NB4 (cell line): ENCODE results near the gene PSMB8.
"Not testable (repeated sequence)": the region's sequence is repeated elsewhere in the genome, so short reads cannot be mapped to it uniquely, and the experiment has no call there.

ENCODE experiments used
- DNase-seq: peaks from one replicate; pipeline ENCODE4 v3.0.0; 2010; ENCODE audit warnings: low read depth
- H3K4me3 ChIP-seq: one replicate; pipeline ENCODE4 v1.5.1; 2011; ENCODE audit warnings: mild to moderate bottlenecking, low read depth, low read length, moderate library complexity
- MYC ChIP-seq: IDR thresholded peaks from 2 replicates; pipeline ENCODE4 v1.6.1; 2011; ENCODE audit warnings: low read depth, low read length
- POLR2A ChIP-seq: IDR thresholded peaks from 2 replicates; pipeline ENCODE4 v1.6.1; 2011; ENCODE audit warnings: mild to moderate bottlenecking; ENCODE audit not compliant: insufficient read length; ENCODE audit errors: extremely low read depth
- TF ChIP-seq, protein P1 (sequence below): IDR thresholded peaks from one replicate; pipeline ENCODE4 v1.5.1; 2012; ENCODE audit warnings: low read depth, low read length
- TF ChIP-seq, protein P2 (sequence below): IDR thresholded peaks from 2 replicates; pipeline ENCODE4 v1.6.1; 2011; ENCODE audit warnings: low read depth, low read length

PSMB8 gene

DNA sequence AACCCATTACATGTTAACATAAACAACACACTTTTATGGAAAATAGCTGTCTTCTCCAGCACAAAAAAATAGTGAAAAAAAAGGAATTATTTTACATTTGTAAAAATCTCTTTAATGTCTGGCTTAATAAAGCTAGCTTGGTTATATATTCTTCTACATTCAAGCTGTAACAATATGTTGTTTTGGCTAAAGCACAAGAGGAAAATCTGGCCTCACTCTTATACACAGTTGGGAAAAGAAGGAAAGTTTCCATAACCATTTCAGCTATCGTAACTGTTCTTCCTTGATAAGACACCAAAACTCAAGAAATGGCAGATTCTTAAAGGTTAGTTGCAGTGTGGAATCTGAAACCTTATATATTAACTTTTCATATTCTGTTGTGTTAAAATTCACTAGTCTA lies 34.7 kb downstream of the PSMB8 start:
- H3K4me3 ChIP-seq: no peak overlapping the region
- no peak for DNase-seq
- no peak for TF ChIP-seq MYC
- TF ChIP-seq, protein P1, sequence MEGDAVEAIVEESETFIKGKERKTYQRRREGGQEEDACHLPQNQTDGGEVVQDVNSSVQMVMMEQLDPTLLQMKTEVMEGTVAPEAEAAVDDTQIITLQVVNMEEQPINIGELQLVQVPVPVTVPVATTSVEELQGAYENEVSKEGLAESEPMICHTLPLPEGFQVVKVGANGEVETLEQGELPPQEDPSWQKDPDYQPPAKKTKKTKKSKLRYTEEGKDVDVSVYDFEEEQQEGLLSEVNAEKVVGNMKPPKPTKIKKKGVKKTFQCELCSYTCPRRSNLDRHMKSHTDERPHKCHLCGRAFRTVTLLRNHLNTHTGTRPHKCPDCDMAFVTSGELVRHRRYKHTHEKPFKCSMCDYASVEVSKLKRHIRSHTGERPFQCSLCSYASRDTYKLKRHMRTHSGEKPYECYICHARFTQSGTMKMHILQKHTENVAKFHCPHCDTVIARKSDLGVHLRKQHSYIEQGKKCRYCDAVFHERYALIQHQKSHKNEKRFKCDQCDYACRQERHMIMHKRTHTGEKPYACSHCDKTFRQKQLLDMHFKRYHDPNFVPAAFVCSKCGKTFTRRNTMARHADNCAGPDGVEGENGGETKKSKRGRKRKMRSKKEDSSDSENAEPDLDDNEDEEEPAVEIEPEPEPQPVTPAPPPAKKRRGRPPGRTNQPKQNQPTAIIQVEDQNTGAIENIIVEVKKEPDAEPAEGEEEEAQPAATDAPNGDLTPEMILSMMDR: no peak
- no peak for TF ChIP-seq POLR2A
- TF ChIP-seq, protein P2, sequence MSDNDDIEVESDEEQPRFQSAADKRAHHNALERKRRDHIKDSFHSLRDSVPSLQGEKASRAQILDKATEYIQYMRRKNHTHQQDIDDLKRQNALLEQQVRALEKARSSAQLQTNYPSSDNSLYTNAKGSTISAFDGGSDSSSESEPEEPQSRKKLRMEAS: no peak

DNA sequence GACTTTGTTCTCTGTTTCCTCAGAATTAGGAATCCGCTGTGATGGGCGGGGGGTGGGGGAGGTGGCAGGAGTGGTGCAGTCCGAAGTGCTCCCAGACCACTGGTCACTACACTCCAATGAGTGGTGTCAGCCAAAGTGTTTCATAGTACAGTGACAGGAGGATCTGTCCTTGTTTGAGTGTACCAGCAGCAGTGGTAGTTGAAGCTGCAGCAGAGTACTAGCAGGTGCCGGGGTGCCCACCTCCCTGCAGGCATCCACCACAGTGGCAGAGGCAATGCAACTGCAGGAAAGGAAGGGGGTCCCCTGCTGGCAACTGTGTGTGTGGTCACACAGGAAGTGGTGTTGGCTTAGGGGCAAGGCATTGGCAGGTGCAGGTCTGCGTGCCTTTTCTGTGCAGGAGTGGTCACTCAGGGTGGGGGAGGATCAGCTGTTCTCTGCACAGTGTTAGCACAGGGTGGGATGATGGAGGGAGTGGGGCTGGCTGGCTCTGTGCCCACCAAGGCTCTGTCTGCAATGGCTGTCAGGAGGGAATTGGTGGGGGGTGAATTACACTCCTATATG lies 36.7 kb downstream of the PSMB8 start:
- DNase-seq: peak; percentile 32
- no peak for TF ChIP-seq POLR2A
- TF ChIP-seq, protein P1: peak; percentile 15
- no peak overlapping the region for H3K4me3 ChIP-seq

DNA sequence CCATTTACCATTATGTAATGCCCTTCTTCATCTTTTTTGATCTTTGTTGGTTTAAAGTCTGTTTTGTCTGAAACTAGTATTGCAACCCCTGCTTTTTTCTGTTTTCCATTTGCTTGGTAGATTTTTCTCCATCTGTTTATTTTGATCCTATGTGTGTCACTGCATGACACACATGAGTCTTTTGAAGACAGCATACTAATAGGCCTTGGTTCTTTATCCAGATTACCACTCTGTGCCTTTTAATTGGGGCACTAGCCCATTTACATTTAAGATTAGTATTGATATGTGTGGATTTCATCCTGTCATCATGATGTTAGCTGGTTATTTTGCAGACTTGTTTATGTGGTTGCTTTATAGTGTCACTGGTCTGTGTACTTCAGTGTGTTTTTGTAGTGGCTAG lies 38.4 kb downstream of the PSMB8 start:
- H3K4me3 ChIP-seq, DNase-seq: not testable (repeated sequence)

DNA sequence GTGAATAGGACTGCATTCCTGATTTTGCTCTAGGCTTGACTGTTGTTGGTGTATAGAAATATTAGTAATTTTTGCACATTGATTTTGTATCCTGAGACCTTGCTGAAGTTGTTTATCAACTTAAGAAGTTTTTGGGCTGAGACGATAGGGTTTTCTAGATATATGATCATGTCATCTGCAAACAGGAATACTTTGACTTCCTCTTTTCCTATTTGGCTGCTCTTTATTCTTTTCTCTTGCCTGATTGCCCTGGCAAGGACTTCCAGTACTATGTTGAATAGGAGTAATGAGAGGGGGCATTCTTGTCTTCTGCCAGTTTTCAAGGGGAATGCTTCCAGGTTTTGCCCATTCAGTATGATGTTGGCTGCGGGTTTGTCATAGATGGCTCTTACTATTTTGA lies 40.4 kb downstream of the PSMB8 start:
- TF ChIP-seq POLR2A: no peak
- no peak overlapping the region for H3K4me3 ChIP-seq

DNA sequence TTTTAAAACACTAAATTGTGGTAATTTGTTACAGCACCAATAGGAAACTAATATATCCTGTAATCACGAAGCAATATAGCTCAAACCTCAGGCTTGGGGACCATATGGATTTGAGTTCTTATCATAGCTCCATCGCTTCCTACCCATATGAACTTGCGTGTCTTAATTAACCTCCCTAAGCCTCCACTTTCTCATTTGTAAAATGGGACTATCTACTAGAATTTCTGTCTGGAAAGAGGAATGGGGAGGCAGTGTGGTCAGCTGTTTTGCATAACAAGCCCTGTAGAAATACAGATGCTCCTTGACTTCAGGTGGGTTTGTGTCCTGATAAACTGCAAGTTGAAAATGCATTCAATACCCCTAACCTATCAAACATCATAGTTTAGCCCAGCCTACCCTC lies 44.1 kb downstream of the PSMB8 start:
- TF ChIP-seq, protein P1: no peak
- H3K4me3 ChIP-seq: no peak overlapping the region
- DNase-seq: no peak

More for the DNA sequence above, 40.4 kb downstream of the PSMB8 start:
- DNase-seq: no peak

DNA sequence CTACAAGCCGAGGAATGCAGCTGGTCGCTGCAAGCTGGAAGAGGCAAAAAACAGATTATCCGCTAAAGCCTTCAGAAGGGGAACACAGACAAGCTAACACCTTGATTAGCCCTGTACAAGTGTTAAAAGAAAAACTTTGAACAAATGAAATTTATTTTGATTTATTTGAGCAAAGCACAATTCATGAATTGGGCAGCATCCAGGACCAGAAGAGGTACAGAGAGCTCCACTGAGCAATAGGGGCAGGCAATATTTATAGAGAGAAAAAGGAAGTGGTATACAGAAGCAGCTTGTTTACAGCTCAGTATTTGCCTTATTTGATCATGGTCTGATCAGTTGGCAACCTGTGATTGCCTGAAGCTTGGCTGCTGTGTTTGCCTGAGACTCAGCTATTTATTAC lies 44.7 kb downstream of the PSMB8 start:
- H3K4me3 ChIP-seq: no peak overlapping the region
- DNase-seq: no peak
- TF ChIP-seq, protein P2: no peak
- TF ChIP-seq POLR2A: no peak
- TF ChIP-seq, protein P1: no peak
- no peak for TF ChIP-seq MYC

DNA sequence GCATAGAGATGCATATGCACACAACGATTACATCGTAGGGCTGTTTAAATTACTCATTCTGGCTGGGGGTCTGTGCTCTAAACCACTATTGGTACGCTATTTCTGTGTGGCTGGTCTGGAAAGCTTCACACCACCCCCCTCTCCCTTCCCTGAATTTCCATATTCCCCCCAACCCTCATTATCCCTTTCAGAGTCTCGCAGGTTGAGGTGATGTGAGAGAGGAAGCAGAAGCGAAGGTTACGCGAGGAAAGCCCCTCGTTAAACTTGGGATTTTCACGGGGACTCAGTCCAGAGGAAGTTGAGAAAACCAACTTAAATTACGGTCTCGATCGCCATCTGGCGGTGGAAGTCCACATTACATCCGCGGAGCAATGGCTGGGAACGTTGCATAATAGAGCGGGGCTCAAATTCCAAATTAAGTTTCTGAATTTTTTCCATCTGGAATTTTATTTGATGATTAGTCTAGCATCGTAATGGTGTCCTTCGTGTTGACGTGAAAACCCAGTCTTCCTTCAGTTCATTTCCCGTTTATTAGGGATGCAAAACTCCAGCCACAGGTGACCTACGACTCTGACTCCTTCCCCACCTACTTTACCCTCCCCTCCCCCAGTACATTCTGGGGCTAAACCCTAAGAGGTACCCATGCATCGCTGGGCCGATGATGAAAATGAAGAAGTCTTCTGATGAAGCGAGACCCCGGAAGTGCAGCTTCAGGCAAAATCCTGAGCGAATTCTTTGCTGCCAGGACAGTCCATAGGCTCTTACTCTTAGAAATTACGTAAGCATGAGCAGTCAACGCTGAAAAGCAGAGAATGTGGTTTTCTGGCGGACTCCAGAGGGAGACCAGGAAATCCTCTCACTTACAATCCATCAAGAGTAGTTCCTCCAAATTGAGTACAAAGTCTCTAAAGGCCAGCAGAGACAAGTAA lies 46.7 kb downstream of the PSMB8 start:
- TF ChIP-seq, protein P1: peak; percentile 65
- TF ChIP-seq POLR2A: no peak
- TF ChIP-seq MYC: no peak
- peak; percentile 78 for DNase-seq
- peak overlapping the region; percentile 9 for H3K4me3 ChIP-seq
